COR-L47 (cell line): ENCODE results near the gene KRTAP10-7.
"Not testable (repeated sequence)": the region's sequence is repeated elsewhere in the genome, so short reads cannot be mapped to it uniquely, and the experiment has no call there.

Experiments
- DNase-seq: peaks from one replicate; lab custom pipeline; 2025; lab: John Stamatoyannopoulos, UW

The KRTAP10-7 gene

GRCh38 chr21:44612029-44612486, 11.7 kb downstream of the KRTAP10-7 start, which contains the start of gene KRTAP10-8:
Gene KRTAP10-8 (plus strand): TSS chr21:44612079. CDS start chr21:44612101, 22 bp downstream.
- no peak for DNase-seq

GRCh38 chr21:44612669-44613229, 12.4 kb downstream of the KRTAP10-7 start:
- DNase-seq: no peak

GRCh38 chr21:44613386-44614155, 13.2 kb downstream of the KRTAP10-7 start:
- DNase-seq: no peak

- no peak for DNase-seq
Measured at GRCh38 chr21:44614161-44614631, 13.8 kb downstream of the KRTAP10-7 start.

GRCh38 chr21:44614961-44615391, 14.6 kb downstream of the KRTAP10-7 start:
- DNase-seq: no peak

GRCh38 chr21:44615466-44615865, 15.1 kb downstream of the KRTAP10-7 start:
- DNase-seq: no peak

- no peak for DNase-seq
Measured at GRCh38 chr21:44615911-44616590, 15.7 kb downstream of the KRTAP10-7 start.

- no peak for DNase-seq
Measured at GRCh38 chr21:44616591-44616926, 16.2 kb downstream of the KRTAP10-7 start.

- DNase-seq: no peak
Measured at GRCh38 chr21:44617071-44617501, 16.7 kb downstream of the KRTAP10-7 start.

GRCh38 chr21:44618504-44618903, 18.1 kb downstream of the KRTAP10-7 start:
- DNase-seq: no peak

GRCh38 chr21:44618909-44619308, 18.5 kb downstream of the KRTAP10-7 start:
- DNase-seq: no peak

GRCh38 chr21:44619886-44620285, 19.5 kb downstream of the KRTAP10-7 start:
- DNase-seq: no peak

GRCh38 chr21:44623575-44623974, 23.2 kb downstream of the KRTAP10-7 start:
- DNase-seq: no peak

GRCh38 chr21:44625756-44626155, 25.4 kb downstream of the KRTAP10-7 start:
- no peak for DNase-seq

GRCh38 chr21:44626262-44626661, 25.9 kb downstream of the KRTAP10-7 start:
- no peak for DNase-seq

GRCh38 chr21:44626673-44627143, 26.3 kb downstream of the KRTAP10-7 start, which contains the start of gene KRTAP10-9:
Gene KRTAP10-9 (plus strand): TSS chr21:44627093. CDS start chr21:44627172, 79 bp downstream.
- no peak for DNase-seq

GRCh38 chr21:44627181-44627822, 26.9 kb downstream of the KRTAP10-7 start:
- DNase-seq: not testable (repeated sequence)

- not testable (repeated sequence) for DNase-seq
Measured at GRCh38 chr21:44627831-44628233, 27.4 kb downstream of the KRTAP10-7 start.

GRCh38 chr21:44628707-44629391, 28.5 kb downstream of the KRTAP10-7 start:
- DNase-seq: no peak

- DNase-seq: no peak
Measured at GRCh38 chr21:44630440-44630839, 30.0 kb downstream of the KRTAP10-7 start.

- no peak for DNase-seq
Measured at GRCh38 chr21:44632067-44632466, 31.7 kb downstream of the KRTAP10-7 start.
